Measurements from ENCODE around the gene CHTOP. TPM values are rescaled to one million over a fixed set of nuclear protein-coding genes. Genes with fewer than 3 reads are reported as not detected.

The CHTOP gene
- total and polyA plus RNA-seq, 2 of the 13 experiments (the other 11 are each of a cell fraction or from before 2014, with no cell fraction given), result 38.0 to 51.9 TPM

DNA sequence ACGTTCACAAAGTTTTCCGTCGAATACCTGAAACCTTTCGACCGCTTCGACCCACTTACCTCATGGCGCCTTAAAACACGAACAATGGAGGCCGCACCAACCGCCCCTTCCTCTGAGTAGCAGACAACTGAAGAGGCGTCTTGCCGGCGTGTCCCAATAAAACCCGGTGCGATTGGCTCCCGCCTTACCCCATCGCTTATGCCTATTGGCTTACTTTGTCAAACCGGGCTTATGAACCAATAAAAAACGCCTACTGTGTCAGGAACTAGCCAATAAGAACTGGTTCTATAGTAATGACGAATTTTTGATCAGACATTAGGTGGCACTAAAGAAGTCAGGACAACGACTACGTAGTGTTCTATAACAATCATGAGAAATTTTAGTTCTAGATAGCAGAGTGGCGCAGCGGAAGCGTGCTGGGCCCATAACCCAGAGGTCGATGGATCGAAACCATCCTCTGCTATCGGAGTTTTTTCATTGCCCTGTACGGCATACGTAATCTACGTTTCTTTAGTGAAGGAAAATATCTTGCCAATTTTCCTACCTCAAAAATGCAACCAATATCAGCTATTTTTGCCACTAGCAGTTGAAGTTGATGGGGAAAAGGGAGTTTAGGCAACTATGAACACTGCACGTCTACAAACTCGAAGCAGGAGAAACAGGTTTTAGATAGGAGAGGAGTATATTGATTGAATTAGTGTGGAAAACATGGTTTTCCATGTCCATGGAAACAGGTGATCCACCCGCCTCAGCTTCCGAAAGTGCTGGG lies 37.2 kb downstream of the CHTOP start, which contains the start of gene ILF2 (continued):
- TF ChIP-seq PRMT3 (CRISPR knock-in tag; IDR thresholded peaks at IDR 0.05; ENCODE audit: borderline replicate concordance, low read depth) (no peak), NFIC (IDR thresholded peaks at IDR 0.05; ENCODE audit: low read length) (peak; percentile 71; the same call in 1 of the 2 replicates), KMT2A (CRISPR knock-in tag; IDR thresholded peaks at IDR 0.05) (0 out of 2 replicates have a peak, but pooled peaks have one; percentile 4), ARNTL (CRISPR knock-in tag; IDR thresholded peaks at IDR 0.05) (peak; percentile 58; the same call in 1 of the 2 replicates), ZNF674 (CRISPR knock-in tag; IDR thresholded peaks at IDR 0.05; ENCODE audit: low read depth) (no peak), RARG (CRISPR knock-in tag; IDR thresholded peaks at IDR 0.05; ENCODE audit: low read depth) (no peak), KDM4B (CRISPR knock-in tag; IDR thresholded peaks at IDR 0.05) (no peak), ZFP36 (IDR thresholded peaks at IDR 0.05; ENCODE audit: borderline replicate concordance, low read depth, low read length, partially characterized antibody) (no peak), ZKSCAN5 (CRISPR knock-in tag; IDR thresholded peaks at IDR 0.05) (no peak), BRD4 (CRISPR knock-in tag; IDR thresholded peaks at IDR 0.05) (no peak), ATM (IDR thresholded peaks at IDR 0.05; ENCODE audit: borderline replicate concordance) (no peak), ASH2L (IDR thresholded peaks at IDR 0.05; ENCODE audit: insufficient read length, low read depth, low read length) (peak; percentile 77), RFXAP (CRISPR knock-in tag; IDR thresholded peaks at IDR 0.05; ENCODE audit: borderline replicate concordance) (peak; percentile 91), ZFP90 (CRISPR knock-in tag; IDR thresholded peaks at IDR 0.05; ENCODE audit: borderline replicate concordance) (no peak), POLR2A (IDR thresholded peaks at IDR 0.05; ENCODE audit: insufficient read depth in 1 of 2, low read depth in 2 of 2, low read length in 2 of 2) (peak; percentile 89 to 94), ZNF777 (CRISPR knock-in tag; IDR thresholded peaks at IDR 0.05) (no peak), ZNF225 (CRISPR knock-in tag; IDR thresholded peaks at IDR 0.05) (no peak), ZNF354B (CRISPR knock-in tag; IDR thresholded peaks at IDR 0.05) (no peak), ZNF253 (CRISPR knock-in tag; IDR thresholded peaks at IDR 0.05; ENCODE audit: borderline replicate concordance) (no peak; the same call in 1 of the 2 replicates)
- TF ChIP-seq, protein P1, sequence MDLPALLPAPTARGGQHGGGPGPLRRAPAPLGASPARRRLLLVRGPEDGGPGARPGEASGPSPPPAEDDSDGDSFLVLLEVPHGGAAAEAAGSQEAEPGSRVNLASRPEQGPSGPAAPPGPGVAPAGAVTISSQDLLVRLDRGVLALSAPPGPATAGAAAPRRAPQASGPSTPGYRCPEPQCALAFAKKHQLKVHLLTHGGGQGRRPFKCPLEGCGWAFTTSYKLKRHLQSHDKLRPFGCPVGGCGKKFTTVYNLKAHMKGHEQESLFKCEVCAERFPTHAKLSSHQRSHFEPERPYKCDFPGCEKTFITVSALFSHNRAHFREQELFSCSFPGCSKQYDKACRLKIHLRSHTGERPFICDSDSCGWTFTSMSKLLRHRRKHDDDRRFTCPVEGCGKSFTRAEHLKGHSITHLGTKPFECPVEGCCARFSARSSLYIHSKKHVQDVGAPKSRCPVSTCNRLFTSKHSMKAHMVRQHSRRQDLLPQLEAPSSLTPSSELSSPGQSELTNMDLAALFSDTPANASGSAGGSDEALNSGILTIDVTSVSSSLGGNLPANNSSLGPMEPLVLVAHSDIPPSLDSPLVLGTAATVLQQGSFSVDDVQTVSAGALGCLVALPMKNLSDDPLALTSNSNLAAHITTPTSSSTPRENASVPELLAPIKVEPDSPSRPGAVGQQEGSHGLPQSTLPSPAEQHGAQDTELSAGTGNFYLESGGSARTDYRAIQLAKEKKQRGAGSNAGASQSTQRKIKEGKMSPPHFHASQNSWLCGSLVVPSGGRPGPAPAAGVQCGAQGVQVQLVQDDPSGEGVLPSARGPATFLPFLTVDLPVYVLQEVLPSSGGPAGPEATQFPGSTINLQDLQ (CRISPR knock-in tag; IDR thresholded peaks at IDR 0.05), result no peak
- TF ChIP-seq, protein P2, sequence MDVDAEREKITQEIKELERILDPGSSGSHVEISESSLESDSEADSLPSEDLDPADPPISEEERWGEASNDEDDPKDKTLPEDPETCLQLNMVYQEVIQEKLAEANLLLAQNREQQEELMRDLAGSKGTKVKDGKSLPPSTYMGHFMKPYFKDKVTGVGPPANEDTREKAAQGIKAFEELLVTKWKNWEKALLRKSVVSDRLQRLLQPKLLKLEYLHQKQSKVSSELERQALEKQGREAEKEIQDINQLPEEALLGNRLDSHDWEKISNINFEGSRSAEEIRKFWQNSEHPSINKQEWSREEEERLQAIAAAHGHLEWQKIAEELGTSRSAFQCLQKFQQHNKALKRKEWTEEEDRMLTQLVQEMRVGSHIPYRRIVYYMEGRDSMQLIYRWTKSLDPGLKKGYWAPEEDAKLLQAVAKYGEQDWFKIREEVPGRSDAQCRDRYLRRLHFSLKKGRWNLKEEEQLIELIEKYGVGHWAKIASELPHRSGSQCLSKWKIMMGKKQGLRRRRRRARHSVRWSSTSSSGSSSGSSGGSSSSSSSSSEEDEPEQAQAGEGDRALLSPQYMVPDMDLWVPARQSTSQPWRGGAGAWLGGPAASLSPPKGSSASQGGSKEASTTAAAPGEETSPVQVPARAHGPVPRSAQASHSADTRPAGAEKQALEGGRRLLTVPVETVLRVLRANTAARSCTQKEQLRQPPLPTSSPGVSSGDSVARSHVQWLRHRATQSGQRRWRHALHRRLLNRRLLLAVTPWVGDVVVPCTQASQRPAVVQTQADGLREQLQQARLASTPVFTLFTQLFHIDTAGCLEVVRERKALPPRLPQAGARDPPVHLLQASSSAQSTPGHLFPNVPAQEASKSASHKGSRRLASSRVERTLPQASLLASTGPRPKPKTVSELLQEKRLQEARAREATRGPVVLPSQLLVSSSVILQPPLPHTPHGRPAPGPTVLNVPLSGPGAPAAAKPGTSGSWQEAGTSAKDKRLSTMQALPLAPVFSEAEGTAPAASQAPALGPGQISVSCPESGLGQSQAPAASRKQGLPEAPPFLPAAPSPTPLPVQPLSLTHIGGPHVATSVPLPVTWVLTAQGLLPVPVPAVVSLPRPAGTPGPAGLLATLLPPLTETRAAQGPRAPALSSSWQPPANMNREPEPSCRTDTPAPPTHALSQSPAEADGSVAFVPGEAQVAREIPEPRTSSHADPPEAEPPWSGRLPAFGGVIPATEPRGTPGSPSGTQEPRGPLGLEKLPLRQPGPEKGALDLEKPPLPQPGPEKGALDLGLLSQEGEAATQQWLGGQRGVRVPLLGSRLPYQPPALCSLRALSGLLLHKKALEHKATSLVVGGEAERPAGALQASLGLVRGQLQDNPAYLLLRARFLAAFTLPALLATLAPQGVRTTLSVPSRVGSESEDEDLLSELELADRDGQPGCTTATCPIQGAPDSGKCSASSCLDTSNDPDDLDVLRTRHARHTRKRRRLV (CRISPR knock-in tag; IDR thresholded peaks at IDR 0.05), result 0 out of 2 replicates have a peak, but pooled peaks have one; percentile 52
- TF ChIP-seq, protein P3, sequence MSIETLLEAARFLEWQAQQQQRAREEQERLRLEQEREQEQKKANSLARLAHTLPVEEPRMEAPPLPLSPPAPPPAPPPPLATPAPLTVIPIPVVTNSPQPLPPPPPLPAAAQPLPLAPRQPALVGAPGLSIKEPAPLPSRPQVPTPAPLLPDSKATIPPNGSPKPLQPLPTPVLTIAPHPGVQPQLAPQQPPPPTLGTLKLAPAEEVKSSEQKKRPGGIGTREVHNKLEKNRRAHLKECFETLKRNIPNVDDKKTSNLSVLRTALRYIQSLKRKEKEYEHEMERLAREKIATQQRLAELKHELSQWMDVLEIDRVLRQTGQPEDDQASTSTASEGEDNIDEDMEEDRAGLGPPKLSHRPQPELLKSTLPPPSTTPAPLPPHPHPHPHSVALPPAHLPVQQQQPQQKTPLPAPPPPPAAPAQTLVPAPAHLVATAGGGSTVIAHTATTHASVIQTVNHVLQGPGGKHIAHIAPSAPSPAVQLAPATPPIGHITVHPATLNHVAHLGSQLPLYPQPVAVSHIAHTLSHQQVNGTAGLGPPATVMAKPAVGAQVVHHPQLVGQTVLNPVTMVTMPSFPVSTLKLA (IDR thresholded peaks at IDR 0.05), result no peak

All from HepG2 (cell line).